ENCODE data around the gene ILK. TPM values are rescaled to one million over a fixed set of nuclear protein-coding genes. Genes with fewer than 3 reads are reported as not detected.

The ILK gene
- total RNA-seq, 4 donors from 2014 or later: 139 to 148 (median 140) TPM

- Histone ChIP-seq H3K36me3 (peaks cover 0 to 27% (median 0%) of the 10 kb centered on the region in 3 donors), H3K27me3 (peaks cover 0 to 13% of the 10 kb centered on the region in 2 donors), H3K4me3 (no peak overlapping the region), H3K27ac (peak overlapping the region in 3 of 4 donors; percentile 26 to 67 (median 38)), H3K4me1 (peaks cover 0 to 69% (median 36%) of the 10 kb centered on the region in 4 donors), H3K9me3 (no peaks in the 10 kb centered on the region)
- TF ChIP-seq, protein P1, sequence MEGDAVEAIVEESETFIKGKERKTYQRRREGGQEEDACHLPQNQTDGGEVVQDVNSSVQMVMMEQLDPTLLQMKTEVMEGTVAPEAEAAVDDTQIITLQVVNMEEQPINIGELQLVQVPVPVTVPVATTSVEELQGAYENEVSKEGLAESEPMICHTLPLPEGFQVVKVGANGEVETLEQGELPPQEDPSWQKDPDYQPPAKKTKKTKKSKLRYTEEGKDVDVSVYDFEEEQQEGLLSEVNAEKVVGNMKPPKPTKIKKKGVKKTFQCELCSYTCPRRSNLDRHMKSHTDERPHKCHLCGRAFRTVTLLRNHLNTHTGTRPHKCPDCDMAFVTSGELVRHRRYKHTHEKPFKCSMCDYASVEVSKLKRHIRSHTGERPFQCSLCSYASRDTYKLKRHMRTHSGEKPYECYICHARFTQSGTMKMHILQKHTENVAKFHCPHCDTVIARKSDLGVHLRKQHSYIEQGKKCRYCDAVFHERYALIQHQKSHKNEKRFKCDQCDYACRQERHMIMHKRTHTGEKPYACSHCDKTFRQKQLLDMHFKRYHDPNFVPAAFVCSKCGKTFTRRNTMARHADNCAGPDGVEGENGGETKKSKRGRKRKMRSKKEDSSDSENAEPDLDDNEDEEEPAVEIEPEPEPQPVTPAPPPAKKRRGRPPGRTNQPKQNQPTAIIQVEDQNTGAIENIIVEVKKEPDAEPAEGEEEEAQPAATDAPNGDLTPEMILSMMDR (IDR thresholded peaks at IDR 0.05): no peak
- peak; percentile 28 to 70 for TF ChIP-seq EP300 (IDR thresholded peaks at IDR 0.05)
- 17 to 20% methylated on average over 10 of the region's 10 CpGs for WGBS, 2 donors
- DNase-seq (ENCODE audit: low spot score in 2 of 2): peak in 1 of 2 donors; percentile 33
These were observed 31.7 kb downstream of the ILK start for GRCh38 chr11:6635082-6635932.

- H3K4me1 ChIP-seq: peaks cover 0 to 65% (median 36%) of the 10 kb centered on the region in 4 donors
- H3K36me3 ChIP-seq: peaks cover 0 to 23% (median 0%) of the 10 kb centered on the region in 3 donors
- H3K27me3 ChIP-seq: peaks cover 0 to 2% of the 10 kb centered on the region in 2 donors
- H3K4me3 ChIP-seq: no peak overlapping the region
- no peak for DNase-seq (ENCODE audit: low spot score in 2 of 2)
- H3K9me3 ChIP-seq: no peaks in the 10 kb centered on the region
- WGBS, 2 donors: 89 to 94% methylated on average over 3 of the region's 3 CpGs
- TF ChIP-seq POLR2A (IDR thresholded peaks at IDR 0.05) (no peak), EP300 (IDR thresholded peaks at IDR 0.05) (no peak)
- TF ChIP-seq, protein P1 (IDR thresholded peaks at IDR 0.05): no peak
- peak overlapping the region in 2 of 4 donors; percentile 26 to 67 for H3K27ac ChIP-seq
These were observed 32.9 kb downstream of the ILK start for GRCh38 chr11:6636480-6636879.

DNA sequence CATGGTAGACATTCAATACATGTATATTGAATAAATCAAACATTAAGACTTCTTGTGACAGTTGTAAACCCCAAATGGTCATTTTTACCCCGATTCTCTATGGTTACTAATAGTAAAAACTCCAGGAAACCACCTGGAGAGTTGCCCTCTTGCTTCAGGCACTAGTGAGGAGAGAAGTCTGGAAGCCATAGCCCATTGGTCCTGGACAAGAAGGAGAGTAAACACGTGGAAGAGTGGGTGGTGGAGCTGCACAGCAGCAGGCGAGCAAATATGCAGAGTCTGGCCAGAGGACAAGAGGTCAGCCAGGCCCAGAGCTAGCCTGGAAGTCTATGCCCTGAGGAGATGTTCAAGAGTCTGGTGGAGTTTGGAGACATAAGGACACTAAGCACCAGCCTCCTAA is 34.3 kb downstream of the ILK start:
- DNase-seq (ENCODE audit: low spot score in 2 of 2): no peak
- whole genome bisulfite sequencing, 2 donors: 25 to 29% methylated on average over 3 of the region's 3 CpGs
- no peak overlapping the region for H3K4me3 ChIP-seq
- no peaks in the 10 kb centered on the region for H3K27me3 ChIP-seq
- H3K36me3 ChIP-seq: peaks cover 0 to 9% (median 0%) of the 10 kb centered on the region in 3 donors
- no peak overlapping the region for H3K27ac ChIP-seq
- H3K4me1 ChIP-seq: peaks cover 0 to 65% (median 36%) of the 10 kb centered on the region in 4 donors
- TF ChIP-seq EP300 (IDR thresholded peaks at IDR 0.05): peak in 1 of 2 donors; percentile 22
- TF ChIP-seq, protein P1 (IDR thresholded peaks at IDR 0.05): no peak
- no peaks in the 10 kb centered on the region for H3K9me3 ChIP-seq

DNA sequence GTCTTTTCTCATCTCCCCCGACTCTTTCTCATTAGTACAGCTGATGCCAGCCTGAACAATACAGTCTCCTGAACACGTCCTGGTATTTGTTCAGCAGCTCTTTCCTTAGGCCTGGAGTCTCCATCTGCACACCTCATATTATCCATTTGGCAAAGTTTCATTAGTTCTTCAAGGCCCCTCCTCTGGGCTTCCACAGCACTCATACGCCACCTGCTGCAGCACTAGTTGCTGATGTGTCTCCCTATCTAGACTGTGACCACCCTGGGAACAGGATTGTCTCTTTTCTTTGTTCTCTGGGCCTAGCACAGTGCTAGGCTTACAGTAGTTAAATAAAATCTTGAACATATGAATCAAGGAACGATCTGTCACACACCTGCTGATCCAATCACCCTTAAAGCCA is 34.9 kb downstream of the ILK start:
- Histone ChIP-seq H3K4me1 (peaks cover 0 to 65% (median 36%) of the 10 kb centered on the region in 4 donors), H3K9me3 (no peaks in the 10 kb centered on the region), H3K36me3 (peaks cover 0 to 6% (median 0%) of the 10 kb centered on the region in 3 donors), H3K4me3 (no peak overlapping the region), H3K27ac (no peak overlapping the region), H3K27me3 (no peaks in the 10 kb centered on the region)
- DNase-seq (ENCODE audit: low spot score in 2 of 2): no peak
- 72 to 83% methylated on average over 4 of the region's 4 CpGs for WGBS, 2 donors
- TF ChIP-seq EP300 (IDR thresholded peaks at IDR 0.05) (no peak), POLR2A (IDR thresholded peaks at IDR 0.05) (no peak)
- TF ChIP-seq, protein P1 (IDR thresholded peaks at IDR 0.05): no peak

Measured in tibial nerve (tissue), 4 donors.